Upper lobe of left lung (tissue), 6 donors: ENCODE data around the gene OBSCN. TPM values are rescaled to one million over a fixed set of nuclear protein-coding genes. Genes with fewer than 3 reads are reported as not detected.
A peak's percentile ranks its signal among the peaks of the same experiment; 100 is the strongest.

Experiments used
- ATAC-seq, 2 donors: fragments of 200-7000 bp; cut with Tn5 transposase; one replicate each; pipeline ENCODE4 v1.9.1; 2022; ENCODE audit warnings: mild to moderate bottlenecking in 2 of 2, moderate library complexity in 2 of 2; ENCODE audit not compliant: low FRiP score in 2 of 2
- DNase-seq, 2 donors: peaks; one replicate each; pipeline ENCODE4 v3.0.0-alpha.2; 2019 to 2020
- H3K27ac ChIP-seq, 4 donors: fragments of 200-600 bp; sonication (generic); one replicate each; pipeline ENCODE4 v1.5.1; 2016 to 2019
- H3K27me3 ChIP-seq, 4 donors: fragments of 200-600 bp; sonication (generic); one replicate each; pipeline ENCODE4 v1.5.1; 2017 to 2019
- H3K36me3 ChIP-seq, 4 donors: fragments of 200-600 bp; sonication (generic); one replicate each; pipeline ENCODE4 v1.5.1; 2016 to 2019
- H3K4me1 ChIP-seq, 4 donors: fragments of 200-600 bp; sonication (generic); one replicate each; pipeline ENCODE4 v1.5.1; 2018 to 2019
- H3K4me3 ChIP-seq, 4 donors: fragments of 200-600 bp; sonication (generic); one replicate each; pipeline ENCODE4 v1.5.1; 2017 to 2019; ENCODE audit warnings: mild to moderate bottlenecking in 2 of 4, moderate library complexity in 1 of 4
- H3K9me3 ChIP-seq, 4 donors: fragments of 200-600 bp; sonication (generic); one replicate each; pipeline ENCODE4 v1.5.1; 2018 to 2019
- EP300 ChIP-seq, 4 donors: sonication (generic); formaldehyde crosslinking; IDR thresholded peaks; one replicate each; pipeline ENCODE4 v1.5.1; 2017; ENCODE audit warnings: antibody characterized with exemption in 4 of 4, control low read depth in 2 of 4
- POLR2A ChIP-seq, 4 donors: fragments of 450-650 bp; IDR thresholded peaks; one replicate each; pipeline ENCODE4 v1.5.1; 2016 to 2017; ENCODE audit warnings: antibody characterized with exemption in 4 of 4, mild to moderate bottlenecking in 2 of 4
- POLR2AphosphoS5 ChIP-seq, 2 donors: sonication (generic); formaldehyde crosslinking; IDR thresholded peaks; one replicate each; pipeline ENCODE4 v1.5.1; 2017; ENCODE audit warnings: antibody characterized with exemption in 2 of 2
- WGBS, 2 donors: methylation state at CpG; one replicate each; pipeline ENCODE4 v1.1.5; 2017 to 2018; 5-methylcytosine and 5-hydroxymethylcytosine counted together
- total RNA-seq, 6 donors: library from RNA; depleted of rRNA in 4 of 6; stranded (reverse); fragments of >200 nt in 4 of 6; gene quantifications; one replicate each; pipeline versions ENCODE4 v1.1.0 to v1.2.1, GENCODE V29; 2016 to 2021
- TF ChIP-seq, protein P1 (sequence below), 6 experiments: fragments of 450-650 bp in 4 of 6; fragments of 200-600 bp in 2 of 6; sonication (generic) in 2 of 6; IDR thresholded peaks; one replicate each; pipeline ENCODE4 v1.5.1; 2016 to 2019; ENCODE audit warnings: antibody characterized with exemption in 6 of 6
- donor health status: DM: no; HTN: no; CAD: no; lungs with moderate emphysema.
- donor health status: DM: no; HTN: yes; CAD: no; lungs with severe emphysema.

OBSCN gene
- total RNA-seq, 6 donors from 2014 or later = 15.7 to 160 (median 47.0) TPM

DNA sequence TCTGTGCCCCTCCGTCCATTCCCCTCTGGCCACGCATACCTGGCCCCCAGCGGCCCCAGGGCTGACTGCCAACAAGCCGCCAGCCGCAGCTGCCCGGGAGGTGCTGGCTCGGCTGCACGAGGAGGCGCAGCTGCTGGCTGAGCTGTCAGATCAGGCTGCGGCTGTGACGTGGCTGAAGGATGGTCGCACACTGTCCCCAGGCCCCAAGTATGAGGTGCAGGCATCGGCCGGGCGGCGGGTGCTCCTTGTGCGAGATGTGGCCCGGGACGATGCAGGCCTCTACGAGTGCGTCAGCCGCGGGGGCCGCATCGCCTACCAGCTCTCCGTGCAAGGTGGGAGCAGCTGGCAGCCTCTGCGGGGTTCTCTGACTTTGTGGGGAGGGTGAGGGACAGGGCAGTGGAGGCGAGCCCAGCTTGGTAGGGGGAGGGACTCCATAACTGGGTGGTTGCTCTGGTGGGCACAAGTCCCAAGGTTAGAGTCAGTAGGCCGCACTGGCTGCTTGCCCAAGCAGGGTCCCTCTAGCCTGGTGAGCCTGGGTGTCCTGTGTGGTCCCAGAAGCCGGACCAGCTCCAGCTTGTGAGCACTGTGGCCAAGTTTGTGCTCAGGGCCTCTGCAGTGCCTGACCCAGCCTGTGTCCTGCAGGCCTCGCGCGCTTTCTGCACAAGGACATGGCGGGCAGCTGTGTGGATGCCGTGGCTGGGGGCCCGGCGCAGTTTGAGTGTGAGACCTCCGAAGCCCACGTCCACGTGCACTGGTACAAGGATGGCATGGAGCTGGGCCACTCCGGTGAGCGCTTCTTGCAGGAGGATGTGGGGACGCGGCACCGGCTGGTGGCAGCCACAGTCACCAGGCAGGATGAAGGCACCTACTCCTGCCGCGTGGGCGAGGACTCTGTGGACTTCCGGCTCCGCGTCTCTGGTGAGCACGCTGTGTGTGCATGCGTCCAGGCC, 8.8 kb downstream of the OBSCN start:
- Histone ChIP-seq H3K27ac (no peak overlapping the region), H3K4me3 (no peak overlapping the region), H3K36me3 (peaks cover 0 to 46% (median 23%) of the 10 kb centered on the region in 4 donors), H3K27me3 (no peaks in the 10 kb centered on the region), H3K9me3 (no peaks in the 10 kb centered on the region), H3K4me1 (peaks cover 12 to 21% (median 17%) of the 10 kb centered on the region in 4 donors)
- no peak for ATAC-seq
- peak in 1 of 2 donors; percentile 84 for DNase-seq
- TF ChIP-seq, protein P1, sequence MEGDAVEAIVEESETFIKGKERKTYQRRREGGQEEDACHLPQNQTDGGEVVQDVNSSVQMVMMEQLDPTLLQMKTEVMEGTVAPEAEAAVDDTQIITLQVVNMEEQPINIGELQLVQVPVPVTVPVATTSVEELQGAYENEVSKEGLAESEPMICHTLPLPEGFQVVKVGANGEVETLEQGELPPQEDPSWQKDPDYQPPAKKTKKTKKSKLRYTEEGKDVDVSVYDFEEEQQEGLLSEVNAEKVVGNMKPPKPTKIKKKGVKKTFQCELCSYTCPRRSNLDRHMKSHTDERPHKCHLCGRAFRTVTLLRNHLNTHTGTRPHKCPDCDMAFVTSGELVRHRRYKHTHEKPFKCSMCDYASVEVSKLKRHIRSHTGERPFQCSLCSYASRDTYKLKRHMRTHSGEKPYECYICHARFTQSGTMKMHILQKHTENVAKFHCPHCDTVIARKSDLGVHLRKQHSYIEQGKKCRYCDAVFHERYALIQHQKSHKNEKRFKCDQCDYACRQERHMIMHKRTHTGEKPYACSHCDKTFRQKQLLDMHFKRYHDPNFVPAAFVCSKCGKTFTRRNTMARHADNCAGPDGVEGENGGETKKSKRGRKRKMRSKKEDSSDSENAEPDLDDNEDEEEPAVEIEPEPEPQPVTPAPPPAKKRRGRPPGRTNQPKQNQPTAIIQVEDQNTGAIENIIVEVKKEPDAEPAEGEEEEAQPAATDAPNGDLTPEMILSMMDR (IDR thresholded peaks at IDR 0.05) = no peak
- no peak for TF ChIP-seq POLR2AphosphoS5 (IDR thresholded peaks at IDR 0.05)
- TF ChIP-seq POLR2A (IDR thresholded peaks at IDR 0.05) = no peak
- TF ChIP-seq EP300 (IDR thresholded peaks at IDR 0.05) = no peak
- WGBS, 2 donors = 87 to 94% methylated on average over 30 to 36 of the region's 53 CpGs

DNA sequence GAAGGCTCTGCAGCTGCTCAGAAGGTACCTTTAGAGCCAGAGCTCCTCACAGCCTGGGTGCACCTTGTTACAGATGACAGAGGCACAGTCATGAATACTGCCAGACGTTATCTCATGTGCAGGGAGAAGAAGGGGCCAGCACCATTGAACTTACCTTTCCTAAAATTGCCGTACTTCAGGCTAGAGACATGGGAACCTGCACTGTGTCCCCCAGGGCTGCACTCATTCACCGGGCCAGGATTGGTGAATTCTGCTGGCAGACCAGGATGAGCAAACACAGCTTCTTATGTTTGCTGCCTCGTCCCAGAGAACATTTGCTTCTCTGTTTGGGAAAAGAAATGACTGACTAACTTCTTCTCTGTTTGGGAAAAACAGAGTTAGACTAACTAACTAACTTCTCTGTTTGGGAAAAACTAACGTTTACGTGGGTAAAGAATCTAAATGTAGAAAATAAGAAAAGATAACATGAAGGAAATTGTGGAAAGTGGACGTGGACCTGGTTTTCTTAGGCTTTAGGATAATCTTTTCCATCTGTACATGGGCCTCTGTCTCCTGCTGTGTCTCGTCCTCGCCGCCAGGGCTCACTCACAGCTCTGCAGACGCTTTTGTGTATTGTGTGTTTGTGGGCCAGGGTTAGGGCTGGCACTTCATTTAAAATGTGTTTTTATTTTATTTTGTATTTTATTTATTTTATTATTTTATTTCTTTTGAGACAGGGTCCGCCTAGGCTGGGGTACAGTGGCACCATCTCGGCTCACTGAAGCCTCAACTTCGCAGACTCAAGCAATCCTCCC, 9.9 kb downstream of the OBSCN start:
- no peak overlapping the region for H3K27ac ChIP-seq
- TF ChIP-seq POLR2AphosphoS5 (IDR thresholded peaks at IDR 0.05) (no peak), POLR2A (IDR thresholded peaks at IDR 0.05) (no peak), EP300 (IDR thresholded peaks at IDR 0.05) (no peak)
- TF ChIP-seq, protein P1 (IDR thresholded peaks at IDR 0.05) = no peak
- ATAC-seq (no peak), DNase-seq (peak in 1 of 2 donors; percentile 21)
- H3K27me3 ChIP-seq = no peaks in the 10 kb centered on the region
- no peak overlapping the region for H3K4me3 ChIP-seq
- peaks cover 9 to 16% (median 14%) of the 10 kb centered on the region in 4 donors for H3K4me1 ChIP-seq
- H3K9me3 ChIP-seq = no peaks in the 10 kb centered on the region
- WGBS, 2 donors = 87 to 89% methylated on average over 12 to 14 of the region's 14 CpGs
- peaks cover 0 to 48% (median 23%) of the 10 kb centered on the region in 4 donors for H3K36me3 ChIP-seq

DNA sequence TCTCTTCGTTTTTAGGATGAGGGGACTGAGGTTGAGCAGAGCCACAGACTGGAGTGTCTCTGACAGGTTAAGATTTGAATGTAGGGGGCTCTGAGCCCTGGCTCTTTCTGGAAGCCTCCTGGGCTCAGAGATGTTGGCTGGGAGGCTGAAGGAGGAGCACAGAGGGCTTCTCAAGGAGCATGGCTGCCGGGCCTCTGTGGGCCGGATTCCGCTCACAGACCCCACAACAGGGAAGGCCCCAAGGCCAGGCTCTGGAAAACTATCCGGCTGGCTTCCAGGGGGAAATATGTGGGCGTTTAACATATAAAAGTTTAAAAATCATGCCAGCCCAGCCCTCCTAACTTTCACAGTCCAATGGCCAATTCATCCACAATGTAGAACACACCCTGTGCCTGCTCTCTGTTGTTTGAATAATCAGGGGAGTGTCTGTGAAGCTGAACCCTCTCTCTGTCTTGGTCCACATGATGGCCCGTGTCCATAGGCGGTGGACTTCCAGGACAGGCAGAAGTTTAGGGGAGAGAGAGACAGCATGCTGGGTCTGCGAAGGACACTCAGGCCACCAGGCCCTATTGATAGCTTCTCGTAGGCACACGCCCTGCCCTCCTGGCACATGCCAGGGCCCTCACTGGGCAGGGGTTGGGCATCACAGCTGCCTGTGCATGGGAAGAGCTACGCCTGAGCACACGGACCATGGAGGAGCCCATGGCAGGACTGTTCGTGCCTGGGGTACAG, 10.8 kb downstream of the OBSCN start:
- DNase-seq = peak in 1 of 2 donors; percentile 22
- Histone ChIP-seq H3K9me3 (no peaks in the 10 kb centered on the region), H3K4me3 (no peak overlapping the region), H3K36me3 (peaks cover 0 to 48% (median 23%) of the 10 kb centered on the region in 4 donors), H3K27ac (no peak overlapping the region), H3K27me3 (no peaks in the 10 kb centered on the region), H3K4me1 (peaks cover 4 to 10% (median 8%) of the 10 kb centered on the region in 4 donors)
- no peak for TF ChIP-seq POLR2AphosphoS5 (IDR thresholded peaks at IDR 0.05)
- no peak for TF ChIP-seq POLR2A (IDR thresholded peaks at IDR 0.05)
- TF ChIP-seq, protein P1 (IDR thresholded peaks at IDR 0.05) = no peak
- TF ChIP-seq EP300 (IDR thresholded peaks at IDR 0.05) = no peak
- WGBS, 2 donors = 83 to 90% methylated on average over 12 to 14 of the region's 14 CpGs
- ATAC-seq = no peak

DNA sequence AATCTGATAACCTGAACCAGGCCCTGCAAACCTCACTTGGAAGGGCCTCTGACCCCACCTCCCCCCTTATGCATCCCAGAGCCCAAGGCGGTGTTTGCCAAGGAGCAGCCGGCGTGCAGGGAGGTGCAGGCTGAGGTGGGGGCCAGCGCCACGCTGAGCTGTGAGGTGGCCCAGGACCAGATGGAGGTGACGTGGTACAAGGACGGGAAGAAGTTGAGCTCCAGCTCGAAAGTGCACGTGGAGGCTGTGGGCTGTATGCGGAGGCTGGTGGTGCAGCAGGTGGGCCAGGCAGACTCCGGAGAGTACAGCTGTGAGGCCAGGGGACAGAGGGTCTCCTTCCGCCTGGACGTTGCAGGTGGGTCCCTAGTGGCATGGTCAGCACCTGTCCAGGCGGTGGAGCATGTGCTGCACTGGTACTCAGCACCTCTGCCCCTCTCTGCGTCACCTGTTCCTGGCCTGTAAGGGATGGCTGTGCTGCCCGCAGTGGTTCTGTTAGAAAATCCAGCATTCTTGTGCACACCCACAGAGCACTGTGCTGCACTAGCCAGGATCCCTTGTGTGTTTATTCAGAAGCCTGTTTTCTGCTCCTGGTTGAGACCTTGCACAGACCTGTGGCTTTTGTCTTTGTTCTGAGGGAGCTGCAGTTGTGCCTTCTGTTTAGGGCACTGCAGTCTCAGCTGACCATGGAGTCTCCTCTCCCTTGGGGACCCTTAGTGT, 11.6 kb downstream of the OBSCN start:
- 95 to 98% methylated on average over 15 to 16 of the region's 16 CpGs for WGBS, 2 donors
- ATAC-seq (no peak), DNase-seq (peak in 1 of 2 donors; percentile 59)

More for the DNA sequence above, 11.6 kb downstream of the OBSCN start:
- TF ChIP-seq, protein P1 (IDR thresholded peaks at IDR 0.05) = no peak
- TF ChIP-seq POLR2AphosphoS5 (IDR thresholded peaks at IDR 0.05) (no peak), POLR2A (IDR thresholded peaks at IDR 0.05) (no peak), EP300 (IDR thresholded peaks at IDR 0.05) (no peak)
- Histone ChIP-seq H3K4me1 (peaks cover 0 to 3% (median 1%) of the 10 kb centered on the region in 4 donors), H3K27ac (no peak overlapping the region), H3K36me3 (peaks cover 0 to 53% (median 30%) of the 10 kb centered on the region in 4 donors), H3K9me3 (peaks cover 0 to 5% (median 2%) of the 10 kb centered on the region in 4 donors), H3K27me3 (no peaks in the 10 kb centered on the region), H3K4me3 (no peak overlapping the region)
